GM20000 (cell line): ENCODE data around the gene TMEM186.
"Not testable (repeated sequence)": the region's sequence is repeated elsewhere in the genome, so short reads cannot be mapped to it uniquely, and the experiment has no call there.

Experiments used
- DNase-seq: peaks from one replicate; pipeline ENCODE4 v3.0.0; 2012; ENCODE audit warnings: low spot score
- CTCF ChIP-seq: IDR thresholded peaks from 2 replicates; pipeline ENCODE4 v1.5.1; 2012; ENCODE audit warnings: mild to moderate bottlenecking, control low read depth; ENCODE audit errors: extremely low read depth, missing control alignments

The TMEM186 gene

GRCh38 chr16:8796469-8797363, 723 bp downstream of the TMEM186 start:
- no peak for TF ChIP-seq CTCF

GRCh38 chr16:8795818-8796217, 1.6 kb downstream of the TMEM186 start:
- TF ChIP-seq CTCF, result no peak

More at GRCh38 chr16:8796469-8797363, 723 bp downstream of the TMEM186 start:
- no peak for DNase-seq

GRCh38 chr16:8795091-8795490, 2.3 kb downstream of the TMEM186 start:
- no peak for DNase-seq
- TF ChIP-seq CTCF, result no peak

More at GRCh38 chr16:8795818-8796217, 1.6 kb downstream of the TMEM186 start:
- DNase-seq, result no peak

GRCh38 chr16:8788578-8789172, 8.8 kb downstream of the TMEM186 start:
- DNase-seq, result no peak
- TF ChIP-seq CTCF, result no peak

GRCh38 chr16:8786316-8786715, 11.1 kb downstream of the TMEM186 start:
- not testable (repeated sequence) for DNase-seq

GRCh38 chr16:8785408-8785807, 12.0 kb downstream of the TMEM186 start:
- TF ChIP-seq CTCF, result no peak
- DNase-seq, result no peak

- no peak for DNase-seq
- TF ChIP-seq CTCF, result no peak
Observed at GRCh38 chr16:8782673-8783072, 14.8 kb downstream of the TMEM186 start.

- TF ChIP-seq CTCF, result no peak
- no peak for DNase-seq
Observed at GRCh38 chr16:8781797-8782196, 15.6 kb downstream of the TMEM186 start.
